Uterus (tissue), 2 donors: ENCODE data around the gene TTLL7.

Experiments used
- CTCF ChIP-seq, 4 experiments: fragments of 200-600 bp in 2 of 4; fragments of 450-650 bp in 2 of 4; sonication (generic) in 2 of 4; IDR thresholded peaks; one replicate each; pipeline ENCODE4 v1.5.1; 2016 to 2019; ENCODE audit warnings: antibody characterized with exemption in 4 of 4, mild to moderate bottlenecking in 2 of 4, moderate library complexity in 1 of 4
- POLR2A ChIP-seq, 2 donors: fragments of 450-650 bp; IDR thresholded peaks; one replicate each; pipeline ENCODE4 v1.6.1; 2016; ENCODE audit warnings: antibody characterized with exemption in 2 of 2, mild to moderate bottlenecking in 1 of 2, moderate library complexity in 1 of 2

- TF ChIP-seq CTCF (IDR thresholded peaks at IDR 0.05) (no peak), POLR2A (IDR thresholded peaks at IDR 0.05) (no peak)
These were observed 37.2 kb downstream of the TTLL7 start for GRCh38 chr1:83961571-83962295.
